GM19023 (cell line): Measurements from ENCODE around the gene GNG13.
"Not testable (repeated sequence)": the region's sequence is repeated elsewhere in the genome, so short reads cannot be mapped to it uniquely, and the experiment has no call there.

Source experiments
- ATAC-seq: cut with Tn5 transposase; IDR thresholded peaks from one replicate; pipeline ENCODE4 v1.9.1; 2021; ENCODE audit warnings: mild to moderate bottlenecking, moderate library complexity; ENCODE audit not compliant: unreplicated experiment

The GNG13 gene

DNA sequence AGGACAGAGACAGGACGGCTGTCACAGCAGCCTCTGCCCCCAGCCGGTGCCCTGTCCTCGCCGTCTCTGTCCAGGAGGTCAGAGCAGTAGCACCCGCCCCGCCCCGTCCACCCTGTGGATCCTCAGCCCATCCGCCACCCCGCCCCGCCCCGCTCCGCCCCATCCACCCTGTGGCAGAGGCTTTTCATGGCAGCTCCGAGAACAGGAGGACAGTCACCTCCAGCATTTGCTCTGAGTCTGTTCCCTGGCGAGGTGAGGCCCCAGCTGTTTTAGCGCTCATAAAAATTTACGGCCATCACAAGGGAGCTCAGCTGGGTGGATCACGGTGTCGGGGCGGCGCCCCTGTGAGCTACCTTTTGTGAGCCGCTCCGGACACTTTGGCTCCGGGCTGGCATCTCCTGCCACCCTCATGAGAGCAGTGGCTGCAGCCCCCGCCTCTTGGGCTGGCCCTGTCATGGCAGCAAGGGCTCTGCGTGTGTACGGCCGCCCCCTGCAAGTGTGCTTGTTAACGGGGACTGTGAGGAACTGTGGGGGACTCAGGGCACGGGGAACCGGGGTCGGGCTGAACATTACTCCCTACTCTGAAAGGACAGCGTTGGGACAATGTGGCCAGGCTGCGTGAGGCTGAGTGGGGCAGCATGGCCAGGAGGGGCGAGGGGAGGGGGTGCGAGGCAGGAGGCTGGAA lies 32.3 kb upstream of the GNG13 start:
- no peak for ATAC-seq

DNA sequence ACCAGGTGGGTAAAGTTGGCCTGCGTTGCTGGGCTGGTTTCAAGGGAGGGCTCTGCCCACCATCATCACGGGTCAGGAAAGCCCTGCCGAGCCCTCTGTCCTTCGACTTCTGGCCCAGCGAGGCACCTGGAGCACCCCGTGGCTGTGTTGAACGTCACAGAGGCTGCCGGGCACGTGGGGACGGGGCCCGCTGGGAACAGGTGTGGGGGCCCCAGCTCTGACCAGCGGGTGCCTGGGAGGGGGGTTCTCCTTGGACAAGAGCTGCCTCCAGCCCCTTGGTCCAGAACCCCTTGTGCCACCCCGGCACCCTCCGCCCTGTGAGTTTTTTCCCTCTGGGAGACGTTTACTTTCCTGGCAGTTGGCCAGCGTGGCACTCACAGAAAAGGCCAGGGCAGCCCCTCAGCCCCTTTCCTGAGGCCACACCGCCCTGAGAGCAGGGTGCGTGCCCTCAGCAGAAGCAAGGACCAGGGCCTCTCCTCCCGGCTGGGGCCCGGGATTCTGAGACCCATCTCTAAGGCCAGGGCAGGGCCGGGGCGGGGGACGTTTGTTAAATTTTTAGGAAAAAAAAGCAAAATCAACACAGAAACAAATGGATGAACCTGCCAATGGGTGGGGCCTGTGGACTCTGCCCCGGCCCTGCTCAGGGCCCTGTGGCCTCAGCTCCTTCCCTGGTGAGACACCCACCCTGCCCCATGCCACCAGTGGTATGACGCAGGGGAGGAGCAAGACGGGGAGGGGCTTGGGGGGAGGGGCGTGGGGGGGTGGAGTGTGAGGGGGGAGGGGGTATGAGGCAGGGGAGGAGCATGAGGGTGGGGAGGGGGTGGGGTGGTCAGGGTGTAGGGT lies 31.3 kb upstream of the GNG13 start:
- no peak for ATAC-seq

DNA sequence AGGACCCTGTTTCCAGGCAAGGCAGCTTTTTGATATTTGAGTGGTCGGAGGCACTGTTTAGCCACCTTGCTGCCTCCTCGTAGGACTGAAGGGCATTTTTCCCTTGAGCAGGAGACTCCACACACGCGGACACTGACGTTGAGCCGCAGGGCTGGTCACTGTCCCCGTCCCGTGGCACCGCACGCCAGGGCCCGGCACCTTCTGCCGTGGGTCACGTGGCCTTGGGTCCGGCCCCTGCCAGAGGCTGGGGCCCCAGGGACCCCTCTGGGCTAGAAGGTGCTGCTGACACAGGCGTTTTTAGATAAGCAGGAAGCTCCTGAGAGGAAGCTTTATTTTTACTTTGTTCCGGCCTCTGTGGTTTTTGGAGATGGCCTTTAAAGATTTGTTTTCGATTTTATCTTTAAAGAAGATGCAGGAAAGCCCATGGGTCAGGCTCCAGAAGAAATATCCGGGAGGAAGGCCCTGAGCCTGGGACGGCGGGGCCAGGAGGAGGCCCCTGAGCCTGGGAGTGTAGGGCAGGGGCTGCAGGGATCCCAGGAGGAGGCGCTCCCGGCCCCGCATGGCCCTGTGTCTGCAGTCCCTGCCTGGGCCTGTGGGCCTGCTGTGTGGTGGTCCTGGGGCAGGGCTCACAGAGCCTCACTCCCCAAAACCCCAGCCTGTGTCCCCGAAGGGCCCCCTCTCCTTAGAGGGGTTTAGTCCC lies 30.5 kb upstream of the GNG13 start:
- ATAC-seq, result no peak

DNA sequence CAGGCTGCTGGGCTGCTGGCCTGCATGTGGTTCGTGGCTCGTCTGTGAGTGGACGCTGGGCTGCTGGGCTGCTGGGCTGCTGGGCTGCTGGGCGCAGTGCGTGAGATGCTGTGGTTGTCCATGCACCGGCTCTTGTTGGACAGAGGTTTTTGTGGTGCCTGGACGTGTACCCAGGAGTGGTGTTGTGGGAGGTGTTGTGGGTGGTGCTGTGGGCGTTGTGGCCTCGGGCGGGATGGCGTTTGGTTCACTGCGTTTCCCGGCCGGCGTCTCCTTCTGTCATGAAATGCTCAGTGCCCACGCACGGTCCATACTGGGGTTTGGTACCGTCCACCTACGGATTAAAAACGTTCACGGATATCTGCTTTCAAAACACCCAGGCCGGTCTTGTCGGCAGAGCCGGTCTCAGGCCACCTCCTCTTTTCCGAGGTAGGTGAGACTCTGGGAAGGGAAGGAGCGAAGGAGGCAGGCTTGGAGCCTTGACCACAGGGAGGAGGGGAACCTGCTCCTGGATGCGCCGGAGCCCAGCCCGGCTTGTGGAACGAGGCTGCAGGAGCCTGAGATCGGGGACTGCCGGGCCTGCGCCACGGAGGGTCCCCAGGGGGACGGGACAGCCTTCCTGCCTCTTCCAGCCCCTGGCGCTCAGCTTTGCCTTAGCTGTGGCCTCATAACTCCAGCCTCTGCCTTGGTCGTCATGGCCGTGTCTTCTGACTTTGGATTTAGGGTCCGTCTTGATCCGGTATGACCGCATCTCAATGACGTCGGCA lies 29.8 kb upstream of the GNG13 start:
- ATAC-seq, result no peak

DNA sequence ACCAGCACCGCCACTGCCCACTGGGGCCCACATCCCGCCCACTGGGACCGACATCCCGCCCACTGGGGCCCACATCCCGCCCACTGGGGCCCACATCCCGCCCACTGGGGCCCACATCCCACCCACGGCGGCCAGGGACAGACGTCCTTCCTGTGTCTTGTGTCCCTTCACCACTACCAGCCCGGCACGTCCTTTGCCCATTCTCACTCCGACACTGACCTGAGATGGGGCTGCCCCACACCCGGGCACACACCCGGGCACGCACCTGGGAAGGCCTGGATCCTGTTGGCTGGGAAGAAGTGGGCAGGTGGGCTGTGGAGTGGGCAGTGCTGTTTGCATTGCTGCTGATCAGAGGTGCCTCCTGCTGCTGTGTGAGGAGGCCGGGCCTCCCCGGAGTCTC lies 28.4 kb upstream of the GNG13 start:
- no peak for ATAC-seq

DNA sequence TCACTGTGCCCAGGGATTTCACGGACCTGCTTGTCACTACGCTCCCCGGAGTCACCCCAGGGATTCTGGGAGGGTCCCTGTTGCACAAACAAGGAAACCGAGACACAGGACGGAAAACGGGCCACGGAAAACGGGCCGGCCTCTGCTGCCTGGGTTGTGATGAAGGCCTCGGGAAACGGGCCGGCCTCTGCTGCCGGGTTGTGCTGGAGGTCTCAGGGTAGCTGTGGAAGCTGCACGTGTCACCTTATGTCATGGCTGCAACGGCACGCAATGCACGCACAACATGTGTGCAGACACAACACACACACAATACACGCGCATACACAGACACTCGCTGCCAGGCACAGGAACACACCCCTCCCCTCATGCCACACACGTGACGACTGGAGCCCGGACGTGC lies 27.0 kb upstream of the GNG13 start:
- no peak for ATAC-seq

DNA sequence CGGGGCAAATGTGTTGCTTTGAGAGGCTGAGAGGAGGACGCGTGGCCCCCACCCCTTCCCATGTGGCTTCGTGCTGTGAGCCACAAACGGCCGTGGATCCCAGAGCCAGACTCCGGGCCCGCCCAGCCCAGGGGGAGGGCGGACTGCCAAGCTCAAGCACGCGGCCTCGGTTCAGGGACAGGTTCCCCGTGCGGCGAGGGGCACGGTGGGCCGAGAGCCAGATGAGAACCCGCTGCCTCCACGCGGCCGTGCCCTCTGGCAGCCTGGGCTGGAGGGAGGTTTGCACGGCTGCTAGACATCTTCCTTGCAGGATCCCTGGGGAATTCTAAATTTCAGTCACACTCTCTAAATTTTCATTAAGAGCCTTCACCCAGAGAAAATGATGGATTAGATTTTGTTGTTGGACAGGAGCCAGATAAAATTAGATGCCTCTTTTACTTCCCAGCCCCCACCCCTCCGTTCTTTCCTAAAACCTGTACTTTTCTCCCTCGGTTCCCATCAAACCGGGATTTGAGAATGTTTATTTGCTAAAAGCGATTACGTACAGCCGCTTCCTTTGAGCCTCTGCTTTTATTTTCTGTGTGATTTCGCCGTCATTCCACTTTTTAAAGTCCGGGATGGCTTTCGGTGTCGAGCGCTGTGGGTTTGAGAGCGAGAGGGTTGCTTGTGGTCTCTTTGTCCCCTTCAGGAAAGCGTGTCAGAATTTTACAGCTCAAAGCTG lies 25.0 kb upstream of the GNG13 start:
- no peak for ATAC-seq

DNA sequence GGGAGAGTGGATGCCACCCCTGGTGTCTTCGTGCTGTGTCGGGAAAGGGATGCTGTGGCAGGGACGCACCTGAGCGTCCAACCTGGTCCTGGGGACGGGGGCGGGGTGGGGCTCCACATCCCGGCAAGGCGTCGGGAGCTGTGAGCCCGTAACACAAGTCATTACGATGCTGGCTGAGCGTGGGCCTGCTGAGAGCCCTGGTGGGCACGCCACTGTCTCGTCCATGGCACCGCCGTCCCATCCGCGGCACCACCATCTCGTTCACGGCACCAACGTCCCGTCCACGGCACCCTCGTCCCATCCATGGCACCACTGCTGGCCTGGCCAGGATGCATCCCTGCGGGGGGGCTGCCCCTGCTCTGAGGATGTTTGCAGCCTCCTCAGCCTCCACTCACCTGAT lies 24.1 kb upstream of the GNG13 start:
- ATAC-seq, result no peak

DNA sequence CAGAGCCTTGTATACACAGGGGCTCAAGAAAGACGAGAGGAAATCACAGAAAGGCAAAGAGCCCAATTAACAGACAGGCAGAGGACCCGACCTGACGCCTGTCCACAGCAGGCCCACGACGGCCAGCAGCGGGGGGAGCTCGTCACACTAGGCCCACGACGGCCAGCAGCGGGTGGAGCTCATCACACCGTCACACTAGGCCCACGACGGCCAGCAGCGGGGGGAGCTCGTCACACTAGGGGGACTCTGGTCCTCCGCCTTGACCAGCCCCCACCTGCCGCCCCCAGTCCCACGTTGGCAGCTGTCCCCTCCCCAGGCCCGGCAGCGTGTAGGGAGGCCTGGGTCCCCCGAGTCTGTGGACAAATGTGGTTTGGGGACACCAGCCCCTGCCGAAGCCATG lies 23.7 kb upstream of the GNG13 start:
- no peak for ATAC-seq

DNA sequence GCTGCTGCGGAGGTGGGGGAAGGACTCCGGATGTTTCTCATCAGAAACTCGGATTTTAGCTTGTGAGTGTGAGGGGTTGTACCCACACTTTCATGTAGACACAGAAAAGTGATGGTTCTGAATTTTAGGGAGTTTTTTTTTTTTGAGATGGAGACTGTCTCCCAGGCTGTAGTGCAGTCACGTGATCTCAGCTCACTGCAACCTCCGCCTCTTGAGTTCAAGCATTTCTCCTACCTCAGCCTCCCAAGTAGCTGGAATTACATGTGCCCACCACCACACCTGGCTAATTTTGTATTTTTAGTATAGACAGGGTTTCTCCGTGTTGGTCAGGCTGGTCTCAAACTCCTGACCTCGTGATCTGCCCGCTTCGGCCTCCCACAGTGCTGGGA lies 22.4 kb upstream of the GNG13 start:
- ATAC-seq, result no peak

DNA sequence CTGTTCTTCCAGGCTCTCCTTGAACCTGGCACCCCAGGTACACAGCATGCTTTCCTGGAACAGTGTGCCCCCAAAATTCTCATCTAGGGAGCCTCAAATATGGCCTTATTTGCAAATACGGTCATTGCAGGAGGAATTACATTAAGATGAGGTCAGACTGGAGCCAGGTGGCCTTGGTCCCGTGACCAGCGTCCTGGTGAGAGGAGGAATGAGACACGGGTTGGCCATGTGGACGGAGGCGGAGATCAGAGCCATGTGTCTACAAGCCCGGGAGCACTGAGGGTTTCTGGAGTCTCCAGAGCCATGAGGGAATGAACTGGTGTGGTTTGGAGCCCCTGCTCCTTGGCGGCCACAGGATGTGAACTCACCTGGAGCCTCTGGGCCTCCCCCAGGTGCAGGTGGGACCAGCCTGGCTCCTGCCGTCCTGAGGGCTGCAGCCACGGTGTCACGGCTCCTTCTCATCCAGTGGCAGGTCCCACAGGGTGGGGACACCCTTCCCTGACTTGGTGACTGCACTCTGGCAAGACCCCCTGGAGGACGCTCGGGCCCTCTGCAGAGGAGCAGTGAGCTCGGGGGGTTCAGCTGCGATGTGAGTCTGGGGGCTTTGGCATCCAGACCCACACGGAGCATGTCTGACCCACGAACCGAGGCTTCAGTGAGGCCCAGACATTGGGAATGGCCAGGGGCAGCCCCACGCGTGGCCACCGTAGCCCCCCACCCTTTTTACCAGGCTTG lies 21.8 kb upstream of the GNG13 start:
- no peak for ATAC-seq

DNA sequence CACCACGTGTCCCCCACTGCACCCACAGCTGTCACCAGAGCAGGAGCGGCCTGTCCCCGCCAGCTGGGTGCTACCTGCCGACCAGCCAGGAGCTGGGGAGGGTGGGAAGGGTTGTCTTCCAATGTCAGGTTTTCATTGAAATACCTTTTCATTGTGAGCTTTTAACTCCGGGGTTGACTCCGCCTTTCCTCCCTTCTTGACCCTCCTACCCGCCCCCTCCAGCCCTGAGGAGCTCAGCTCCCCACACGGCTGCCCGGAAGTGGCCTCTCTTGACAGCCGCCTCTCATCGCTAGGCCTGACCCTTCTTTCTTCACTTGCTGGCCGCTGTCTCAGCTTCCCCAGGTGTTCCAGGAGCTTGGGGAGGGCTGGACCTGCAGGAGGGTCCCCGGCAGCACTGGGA lies 21.2 kb upstream of the GNG13 start:
- no peak for ATAC-seq

DNA sequence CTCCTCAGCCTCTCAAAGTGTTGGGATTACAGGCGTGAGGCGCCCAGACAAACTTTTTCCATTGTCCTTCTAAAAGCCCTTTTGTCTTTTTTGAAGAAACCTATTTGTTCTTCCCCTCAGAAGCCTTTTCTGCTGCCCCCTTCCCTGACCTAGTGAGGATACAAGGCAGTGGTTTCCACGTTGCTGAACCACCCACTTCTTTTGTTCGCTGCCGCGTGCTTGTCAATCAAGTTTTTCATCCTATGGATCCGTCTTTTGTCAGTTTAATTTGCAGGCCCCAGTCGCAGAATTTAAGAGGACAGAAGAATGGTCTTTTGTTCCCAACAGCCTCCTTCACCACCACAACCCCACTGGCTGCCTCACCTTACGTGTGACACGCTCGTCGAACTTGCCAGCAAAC lies 20.2 kb upstream of the GNG13 start:
- no peak for ATAC-seq

DNA sequence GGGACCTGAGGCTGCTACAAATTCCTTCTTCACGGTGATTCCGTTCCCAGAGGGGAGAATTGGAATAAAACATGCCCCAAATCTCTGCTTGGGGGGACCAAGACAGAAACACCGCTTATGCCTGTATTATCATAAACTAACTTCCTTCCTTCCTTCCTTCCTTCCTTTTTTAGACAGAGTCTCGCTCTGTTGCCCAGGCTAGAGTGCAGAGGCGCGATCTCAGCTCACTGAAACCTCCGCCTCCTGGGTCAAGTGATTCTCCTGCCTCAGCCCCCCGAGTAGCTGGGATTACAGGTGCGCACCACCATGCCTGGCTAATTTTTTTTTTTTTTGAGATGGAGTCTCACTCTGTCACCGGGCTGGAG lies 19.5 kb upstream of the GNG13 start:
- ATAC-seq, result not testable (repeated sequence)

DNA sequence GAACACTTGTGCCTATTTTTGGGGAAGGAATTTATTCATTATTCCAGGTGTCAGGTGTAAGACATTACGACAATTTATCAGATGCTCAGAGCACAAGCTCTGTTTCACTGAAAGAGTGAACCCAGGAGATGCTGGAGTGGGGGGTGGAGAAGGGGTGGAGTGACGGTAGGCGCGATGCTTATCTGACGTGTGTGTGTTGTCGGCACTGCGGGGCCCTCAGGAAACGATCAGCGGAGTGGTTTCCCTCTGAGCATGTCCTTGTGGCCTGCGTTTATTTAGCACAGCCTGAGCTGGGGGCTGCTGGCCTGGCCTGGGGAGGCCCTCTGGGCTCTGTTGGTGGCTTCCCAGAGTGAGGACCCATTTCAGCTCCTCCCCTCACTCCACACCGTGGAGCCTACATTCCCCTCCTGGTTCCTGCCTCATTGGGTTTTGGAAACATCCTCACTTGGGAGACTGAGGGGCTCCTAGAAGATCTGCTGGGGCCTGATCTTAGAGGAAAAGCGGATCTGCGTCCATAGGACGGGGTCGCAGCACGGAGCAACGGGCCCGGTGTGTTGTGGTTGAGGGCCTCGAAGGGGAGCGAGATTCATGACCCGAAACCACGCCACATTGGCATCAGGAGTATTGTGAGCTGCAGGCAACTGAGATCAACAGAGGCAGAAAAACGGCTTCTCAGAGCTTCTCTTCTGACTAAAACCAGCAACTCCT lies 19.0 kb upstream of the GNG13 start:
- no peak for ATAC-seq

DNA sequence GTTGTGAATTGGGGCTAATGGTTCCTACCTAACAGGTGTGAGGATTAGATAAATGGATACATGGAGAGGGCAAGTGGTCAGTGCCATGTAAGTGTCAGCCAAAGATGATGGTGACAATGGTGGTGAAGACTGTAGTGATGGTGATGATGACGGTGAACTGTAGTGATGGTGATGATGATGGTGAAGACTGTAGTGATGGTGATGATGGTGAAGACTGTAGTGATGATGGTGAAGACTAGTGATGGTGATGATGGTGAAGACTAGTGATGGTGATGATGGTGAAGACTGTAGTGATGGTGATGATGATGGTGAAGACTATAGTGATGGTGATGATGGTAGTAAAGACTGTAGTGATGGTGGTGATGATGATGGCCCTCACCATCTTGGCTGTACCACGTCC lies 18.1 kb upstream of the GNG13 start:
- ATAC-seq, result no peak

DNA sequence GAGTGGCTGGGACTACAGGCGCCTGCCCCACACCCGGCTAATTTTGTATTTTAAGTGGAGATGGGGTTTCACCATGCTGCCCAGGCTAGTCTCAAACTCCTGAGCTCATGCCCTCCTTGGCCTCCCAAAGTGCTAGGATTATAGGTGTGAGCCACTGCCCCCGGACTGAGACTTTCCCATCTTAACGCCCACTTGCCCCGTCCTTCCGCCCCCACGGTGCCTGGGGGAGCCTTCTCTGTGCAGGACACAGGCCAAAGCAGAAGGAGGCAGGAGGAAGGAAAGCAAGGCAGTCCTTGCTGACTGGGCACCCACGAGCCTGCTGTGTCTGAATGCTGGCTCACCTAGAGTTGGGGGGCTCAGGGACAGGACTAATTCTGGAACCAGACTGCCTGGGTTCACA lies 17.6 kb upstream of the GNG13 start:
- ATAC-seq, result no peak

DNA sequence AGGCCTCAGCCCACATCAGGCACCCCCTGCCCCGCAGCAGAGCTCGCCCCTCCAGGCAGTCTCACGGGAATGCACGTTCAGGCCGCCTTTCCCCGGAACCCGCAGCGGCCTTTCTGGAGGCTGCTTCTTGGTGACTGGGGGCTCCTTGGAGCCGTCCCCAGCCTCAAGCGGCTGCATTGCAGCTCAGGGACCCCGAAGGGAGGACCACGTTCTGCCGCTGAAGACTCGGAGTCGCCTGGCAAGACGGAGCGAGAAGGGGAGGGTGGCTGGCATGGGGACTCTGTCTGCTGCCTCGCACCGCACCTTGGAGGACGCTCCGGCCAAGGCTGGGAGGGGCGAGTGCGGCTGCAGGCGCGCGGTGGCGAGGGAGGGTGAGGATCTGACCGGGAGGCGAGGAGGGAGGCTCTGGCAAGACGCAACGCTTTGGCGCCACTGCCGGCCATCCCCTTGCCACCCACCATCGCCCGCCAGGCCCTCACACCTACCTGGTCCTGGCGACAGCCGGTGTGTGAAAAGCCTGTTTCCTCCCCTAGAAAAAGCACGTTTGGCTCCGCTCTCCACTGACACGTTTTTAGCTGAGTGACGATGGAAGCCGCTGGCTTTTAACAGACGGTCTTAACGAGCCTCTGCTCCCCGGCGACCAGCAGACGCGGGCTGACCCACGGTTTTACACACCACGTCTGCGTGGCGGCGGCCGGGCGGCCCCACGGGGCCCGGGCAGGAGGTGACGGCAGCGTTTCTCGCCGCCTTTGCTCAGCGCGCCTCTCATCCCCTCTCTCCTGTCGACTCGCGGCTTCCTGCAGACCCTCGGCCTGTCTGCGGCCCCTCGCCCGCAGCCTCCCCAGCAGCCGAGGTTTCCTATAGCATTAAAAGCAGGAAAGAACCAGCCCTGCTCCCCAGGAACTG lies 16.7 kb upstream of the GNG13 start:
- no peak for ATAC-seq
